Right hindlimb (tissue), 1 donor: Measurements from ENCODE around the gene MAP2K5.

ENCODE experiments used
- DNase-seq: peaks from one replicate; pipeline ENCODE4 v3.0.0-alpha.2; 2018

MAP2K5 gene

DNA sequence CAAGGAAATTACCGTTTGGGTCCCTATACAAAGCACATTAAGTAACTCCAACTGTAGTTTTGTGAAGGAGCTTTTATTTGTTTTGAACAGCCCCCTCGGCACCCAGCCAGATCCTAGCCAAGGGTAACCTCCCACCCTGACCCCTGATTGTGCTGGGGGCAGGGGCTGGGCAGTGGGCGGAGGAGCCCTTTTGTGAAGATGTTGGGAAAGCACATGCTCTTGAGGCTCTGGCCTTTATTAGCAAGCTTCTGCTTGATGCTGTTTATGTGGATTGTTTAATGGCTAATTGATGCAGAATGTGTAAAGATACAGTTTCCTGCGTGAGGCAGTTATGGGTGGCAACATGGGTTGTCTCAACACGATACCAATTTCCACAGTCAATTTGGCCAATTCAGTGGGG, 136.5 kb downstream of the MAP2K5 start:
- DNase-seq = no peak

DNA sequence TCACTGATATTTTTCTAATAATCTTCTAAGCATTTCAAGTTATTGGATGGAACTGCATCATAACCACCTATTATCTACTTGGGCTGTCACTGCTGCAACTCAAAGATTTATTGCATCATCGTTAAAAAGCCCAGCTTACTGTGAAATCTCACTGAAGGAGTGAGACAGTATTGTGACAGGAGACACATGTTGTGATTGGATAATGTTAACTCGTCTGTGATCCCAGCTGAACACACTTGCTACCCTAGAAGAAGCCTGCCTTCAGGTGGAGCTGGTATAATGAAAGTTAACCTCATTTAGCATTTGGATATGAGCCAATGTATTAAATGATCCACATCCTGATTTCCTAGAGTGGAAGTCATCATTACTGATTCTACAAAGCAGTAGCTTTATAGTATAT, 138.1 kb downstream of the MAP2K5 start:
- no peak for DNase-seq

DNA sequence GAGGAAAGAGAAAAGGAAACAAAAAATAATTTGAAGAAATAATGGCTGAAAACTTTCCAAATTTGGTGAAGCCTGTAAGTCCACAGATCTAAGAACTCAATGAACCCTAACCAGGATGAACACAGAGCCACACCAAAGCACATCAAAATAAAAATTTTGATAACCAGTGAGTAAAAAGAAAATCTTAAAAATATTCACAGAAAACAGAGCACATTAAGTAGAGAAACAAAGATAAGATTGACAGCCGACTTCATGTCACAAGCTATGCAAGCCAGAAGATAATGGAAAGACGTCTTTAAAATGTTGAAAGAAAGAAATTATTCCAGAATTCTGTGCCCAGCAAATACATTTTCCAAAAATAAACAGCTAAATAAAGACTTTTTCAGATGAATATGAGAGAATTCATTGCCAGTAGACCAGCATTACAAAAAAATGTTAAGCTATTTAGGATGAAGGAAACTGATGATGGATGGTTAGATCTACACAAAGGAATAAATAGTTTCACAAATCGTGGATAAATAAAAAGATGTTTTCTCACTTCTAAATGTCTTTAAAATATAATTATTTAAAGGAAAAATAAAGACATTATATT, 142.6 kb downstream of the MAP2K5 start:
- no peak for DNase-seq

DNA sequence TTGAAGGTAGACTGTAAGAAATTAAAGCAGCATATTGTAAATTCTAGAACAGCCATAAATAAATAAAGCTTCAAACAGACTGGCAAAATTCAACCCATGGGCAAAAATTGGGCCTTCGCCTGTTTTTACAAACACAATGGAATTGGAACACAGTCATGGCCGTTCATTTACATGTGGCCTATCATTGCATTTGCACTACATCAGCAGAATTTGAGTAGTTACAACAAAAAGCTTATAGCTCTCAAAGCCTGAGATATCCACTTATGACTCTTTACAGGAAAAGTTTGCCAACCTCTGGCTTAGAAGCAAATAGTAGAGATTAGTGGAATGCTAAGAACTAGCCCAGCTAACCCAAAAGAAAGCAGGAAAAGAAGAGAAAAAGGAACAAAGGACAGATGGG, 143.2 kb downstream of the MAP2K5 start:
- DNase-seq = no peak

DNA sequence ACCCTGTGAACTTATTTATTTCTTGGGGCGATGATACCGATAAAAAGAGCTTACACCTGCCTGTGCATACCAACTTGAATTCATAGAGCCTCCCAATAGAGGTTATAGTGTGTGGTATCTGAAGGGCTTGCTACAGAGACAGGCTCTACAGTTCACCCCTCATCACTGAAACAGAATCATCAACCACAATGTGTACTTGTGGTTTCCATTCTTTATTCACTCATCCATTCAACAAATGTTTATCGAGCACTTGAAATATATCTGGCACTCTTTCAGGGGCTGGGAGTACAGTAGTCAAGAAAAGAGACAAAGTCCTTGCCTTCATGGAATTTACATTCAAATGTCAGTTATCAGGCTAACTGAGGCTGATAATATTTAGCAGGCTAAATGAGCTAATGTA, 148.4 kb downstream of the MAP2K5 start:
- DNase-seq = no peak

DNA sequence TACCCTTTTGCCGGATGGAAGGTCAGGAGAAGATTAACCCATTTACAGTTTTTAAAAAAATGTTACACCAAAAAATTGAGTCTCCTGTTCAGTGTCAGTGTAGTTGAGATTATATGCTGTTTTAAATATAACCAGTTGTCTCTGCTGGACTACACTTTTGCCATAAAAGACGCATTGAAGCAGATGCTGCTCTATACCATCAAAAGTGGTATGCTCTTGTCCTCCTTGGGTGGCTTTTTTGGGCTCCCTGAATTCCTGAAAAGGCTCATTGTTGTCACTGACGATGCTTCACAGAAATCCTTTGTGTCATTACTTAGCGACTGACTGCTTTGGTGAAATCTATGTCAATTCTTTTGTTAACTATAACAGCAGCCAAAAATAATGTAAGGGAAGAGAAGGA, 148.9 kb downstream of the MAP2K5 start:
- DNase-seq = no peak

DNA sequence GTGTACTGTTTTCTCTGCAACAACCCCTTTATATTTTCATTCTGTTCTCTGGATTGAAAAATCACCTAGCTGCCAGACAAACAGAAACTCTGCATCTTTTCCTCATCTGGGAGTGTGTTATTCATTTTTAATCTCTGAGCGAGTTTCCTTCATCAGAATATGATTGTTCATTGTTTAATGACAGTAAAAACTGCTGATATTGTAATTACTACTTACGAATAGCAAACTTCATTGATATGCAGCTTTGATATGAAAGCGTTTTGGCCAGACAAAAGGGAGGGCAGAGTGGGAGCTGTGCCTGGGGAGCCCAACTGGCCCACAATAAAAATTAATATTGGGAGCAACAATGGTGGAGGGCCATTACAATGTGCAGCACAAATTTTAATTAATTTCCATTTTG, 150.1 kb downstream of the MAP2K5 start:
- no peak for DNase-seq

DNA sequence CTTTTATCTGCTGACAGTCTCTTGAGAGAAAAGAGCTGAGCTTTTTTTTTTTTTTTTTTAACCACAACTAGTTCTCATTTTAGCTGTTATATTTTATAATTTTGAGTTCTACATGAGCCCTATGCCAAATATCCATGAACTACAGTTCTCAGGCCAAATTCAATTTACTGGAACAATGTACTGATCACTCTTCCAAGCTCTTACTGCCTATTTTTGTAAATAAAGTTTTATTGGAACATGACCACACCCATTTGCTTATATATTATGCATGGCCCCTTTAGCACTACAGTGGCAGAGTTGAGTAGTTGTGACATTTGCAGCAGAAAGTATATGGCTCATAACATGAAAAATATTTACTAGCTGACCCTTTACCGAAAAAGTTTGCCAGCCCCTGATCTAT, 153.6 kb downstream of the MAP2K5 start:
- no peak for DNase-seq

DNA sequence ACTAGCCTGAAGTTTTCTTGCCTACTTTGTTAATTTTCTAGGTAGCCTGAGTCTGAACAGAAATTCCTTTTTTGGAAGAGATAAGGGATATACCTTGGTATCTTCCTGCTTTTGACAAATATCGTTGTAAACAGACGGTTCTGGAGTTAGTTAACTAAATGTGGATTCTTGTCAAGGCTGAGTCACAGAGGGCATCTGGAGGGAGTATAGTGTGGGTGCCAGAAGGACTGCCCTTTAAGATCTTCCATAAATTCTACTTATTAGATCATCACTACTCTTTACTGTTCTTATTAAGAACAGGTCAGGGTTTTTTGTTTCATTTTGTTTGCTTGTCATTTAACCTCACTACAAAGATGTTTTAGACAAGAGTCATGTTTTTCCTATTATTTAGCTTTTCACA, 157.5 kb downstream of the MAP2K5 start:
- no peak for DNase-seq

DNA sequence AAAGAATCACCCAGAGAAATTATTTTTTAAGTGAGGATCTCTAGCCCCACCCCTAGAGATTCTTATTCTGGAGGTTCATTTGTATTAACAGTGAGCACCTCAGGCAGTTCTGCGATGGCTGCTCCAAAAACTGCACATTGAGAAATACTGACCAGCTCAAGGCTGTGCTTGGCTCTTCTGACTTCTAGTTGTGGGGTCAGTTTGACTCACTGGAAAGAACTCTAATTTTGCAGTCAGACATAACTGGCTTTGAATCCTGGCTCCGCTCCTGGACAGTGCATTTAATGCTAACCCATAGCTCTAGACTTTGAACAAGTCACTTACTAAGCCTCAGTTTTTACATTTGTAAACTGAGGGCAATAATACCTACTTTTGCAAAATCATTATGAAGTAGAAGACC, 159.2 kb downstream of the MAP2K5 start:
- DNase-seq = no peak

DNA sequence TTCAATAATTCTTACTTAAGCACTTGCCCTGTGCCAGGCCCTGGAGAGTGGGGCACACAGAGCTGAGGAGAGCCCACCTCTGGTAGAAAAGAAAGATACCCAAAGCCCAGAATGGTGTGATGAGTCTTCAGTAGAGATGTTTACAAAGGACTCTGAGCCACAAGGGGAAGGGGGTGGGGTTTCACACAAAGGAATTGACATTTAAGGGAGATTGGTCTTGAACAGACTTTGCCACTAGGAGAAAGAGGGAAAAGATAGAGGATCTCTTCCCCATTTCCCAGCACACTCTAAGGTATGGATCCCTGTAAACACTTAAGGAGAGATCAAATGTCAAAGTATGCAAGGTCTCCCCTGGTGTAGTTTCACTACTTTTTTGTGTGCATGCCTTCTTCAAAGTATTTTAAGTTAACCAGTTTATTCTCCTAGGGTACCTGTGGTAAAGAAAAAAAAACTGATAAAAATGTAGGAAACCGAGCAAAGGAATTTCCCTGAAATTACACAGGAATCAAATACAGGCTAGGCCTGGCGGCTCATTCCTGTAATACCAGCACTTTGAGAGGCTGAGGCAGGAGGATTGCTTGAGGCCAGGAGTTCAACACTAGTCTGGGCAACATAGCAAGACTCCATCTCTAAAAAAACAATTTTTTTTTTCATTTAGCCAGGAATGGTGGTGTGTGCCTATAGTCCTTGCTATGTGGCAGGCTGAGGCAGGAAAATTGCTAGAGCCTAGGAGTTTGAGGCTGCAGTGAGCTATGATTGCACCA, 165.2 kb downstream of the MAP2K5 start:
- no peak for DNase-seq

DNA sequence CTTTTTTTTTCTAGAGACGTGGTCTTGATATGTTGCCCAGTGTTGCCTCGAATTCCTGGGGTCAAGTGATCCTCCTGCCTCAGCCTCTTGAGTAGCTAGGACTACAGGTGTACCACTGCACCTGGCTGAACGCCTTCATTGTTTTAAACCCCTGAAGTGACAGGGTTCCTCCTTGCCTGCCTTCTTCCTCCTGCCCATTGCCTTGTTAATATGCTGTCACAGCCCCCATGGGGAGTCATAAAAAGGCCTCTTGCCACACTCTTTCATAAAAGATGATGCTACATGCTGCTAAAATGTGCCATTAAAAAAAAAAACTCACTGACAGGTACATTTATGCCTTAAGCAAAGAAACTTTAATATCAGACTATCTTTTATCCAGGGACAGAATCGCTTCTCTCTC, 166.0 kb downstream of the MAP2K5 start:
- DNase-seq = no peak

DNA sequence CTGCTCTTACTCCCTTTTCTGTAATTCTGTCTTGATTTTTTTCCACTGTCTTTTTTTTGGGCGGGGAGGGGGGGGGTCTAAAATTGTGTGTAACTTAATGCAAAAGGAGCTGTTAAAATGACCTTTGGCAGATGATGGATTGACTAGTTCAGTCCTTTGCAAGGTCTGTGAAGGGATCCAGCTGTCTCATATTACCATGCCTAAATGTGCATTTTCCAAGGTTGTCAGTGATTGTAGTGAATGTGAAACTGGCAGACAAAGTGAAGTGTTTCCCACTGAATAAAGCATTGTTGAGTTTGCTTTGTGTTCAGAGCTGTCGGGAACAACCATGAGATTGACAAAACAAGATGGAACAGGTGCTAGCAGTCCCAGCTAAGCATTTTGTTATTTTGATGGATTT, 172.7 kb downstream of the MAP2K5 start:
- peak; percentile 34 for DNase-seq

DNA sequence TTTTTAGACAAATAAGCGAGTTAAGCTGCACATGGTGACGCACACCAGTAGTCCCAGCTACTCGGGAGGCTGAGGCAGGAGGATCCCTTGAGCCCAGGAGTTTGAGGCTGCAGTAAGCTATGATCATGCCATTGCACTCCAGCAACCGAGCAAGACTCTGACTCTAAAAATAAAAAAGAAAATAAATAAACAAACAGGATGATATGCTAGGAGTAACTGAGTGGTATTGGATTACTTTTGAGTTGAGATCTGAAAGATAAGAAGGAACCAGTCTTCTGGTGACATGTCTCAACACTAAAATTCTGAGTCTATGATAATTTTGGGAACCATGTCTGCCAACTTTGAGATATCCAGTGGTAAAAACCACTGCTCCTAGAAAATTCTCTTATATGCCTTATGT, 173.7 kb downstream of the MAP2K5 start:
- no peak for DNase-seq

DNA sequence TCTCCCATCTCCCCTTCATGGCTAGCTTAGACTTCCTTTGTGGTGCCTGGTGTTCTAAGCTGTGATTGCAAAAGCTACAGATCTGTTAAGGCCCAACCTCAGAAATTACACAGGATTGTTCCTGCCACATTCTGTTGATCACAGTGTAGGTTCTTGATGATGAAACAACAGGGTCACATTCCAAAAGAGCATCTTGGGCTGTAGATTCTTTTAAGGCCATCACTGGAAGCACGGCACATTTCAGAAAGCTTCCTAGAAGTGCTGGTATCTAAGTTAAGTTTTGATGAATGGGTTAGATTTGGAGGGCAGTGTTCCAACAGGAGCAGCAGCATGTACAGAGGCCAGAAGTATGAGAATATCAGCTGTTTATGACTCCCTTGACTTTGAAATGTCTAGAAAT, 175.3 kb downstream of the MAP2K5 start:
- DNase-seq = no peak

DNA sequence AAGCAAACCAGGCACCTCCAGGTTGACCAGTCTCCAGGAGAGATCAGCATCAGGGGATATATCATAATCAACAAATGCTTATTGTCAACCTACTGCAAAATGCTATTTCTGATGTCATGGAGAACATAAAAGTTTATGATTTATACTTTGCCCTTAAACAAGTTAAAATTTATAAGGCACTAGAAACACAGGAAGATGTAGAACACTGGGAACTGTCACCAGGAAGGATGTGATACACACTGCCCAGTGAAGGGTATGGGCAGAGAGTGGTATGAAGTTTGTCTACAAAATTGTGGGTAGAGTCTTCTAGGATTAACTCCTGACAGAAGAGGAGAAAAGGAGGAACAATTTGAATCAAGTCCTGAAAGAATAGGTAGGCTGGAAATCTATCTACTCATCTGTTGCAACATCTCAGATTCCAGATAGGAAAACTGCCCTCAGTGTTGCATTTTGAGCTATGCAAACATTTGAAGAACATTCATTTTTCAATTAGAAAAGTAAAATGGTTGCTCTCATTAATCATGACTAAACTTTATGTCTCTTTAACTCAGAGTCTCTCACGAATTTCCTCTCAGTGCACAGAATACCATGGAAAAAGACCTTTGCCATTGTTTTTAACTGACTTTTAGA, 176.9 kb downstream of the MAP2K5 start:
- no peak for DNase-seq

DNA sequence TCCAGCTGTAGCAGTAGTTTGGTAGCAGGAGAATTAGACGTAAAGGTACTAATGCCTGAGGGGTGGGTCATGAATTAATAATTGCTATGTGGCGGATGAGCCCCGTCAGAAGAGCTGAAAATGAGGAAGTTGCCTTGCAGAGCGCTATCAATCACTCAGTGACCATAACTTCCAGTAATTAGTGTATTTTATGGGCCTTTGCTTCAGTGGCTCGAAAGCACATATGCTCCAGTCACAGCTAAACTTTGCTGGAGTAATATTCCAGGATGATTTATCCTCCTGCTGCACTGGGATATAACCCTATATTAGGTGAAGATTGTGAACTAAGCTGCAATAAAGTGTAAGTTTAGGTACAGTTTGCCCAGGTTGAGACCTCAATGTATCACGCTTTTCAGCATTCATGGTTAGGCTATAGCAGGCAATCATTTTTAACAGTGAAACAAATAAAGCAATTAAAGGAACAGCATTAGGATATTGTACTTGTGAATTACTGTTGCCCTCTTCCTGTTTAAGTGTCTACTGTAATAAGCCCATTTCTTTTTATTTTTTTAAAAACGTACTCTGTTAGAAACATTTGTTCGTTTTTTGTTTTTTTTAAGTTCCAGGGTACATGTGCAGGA, 178.2 kb downstream of the MAP2K5 start:
- DNase-seq = no peak

DNA sequence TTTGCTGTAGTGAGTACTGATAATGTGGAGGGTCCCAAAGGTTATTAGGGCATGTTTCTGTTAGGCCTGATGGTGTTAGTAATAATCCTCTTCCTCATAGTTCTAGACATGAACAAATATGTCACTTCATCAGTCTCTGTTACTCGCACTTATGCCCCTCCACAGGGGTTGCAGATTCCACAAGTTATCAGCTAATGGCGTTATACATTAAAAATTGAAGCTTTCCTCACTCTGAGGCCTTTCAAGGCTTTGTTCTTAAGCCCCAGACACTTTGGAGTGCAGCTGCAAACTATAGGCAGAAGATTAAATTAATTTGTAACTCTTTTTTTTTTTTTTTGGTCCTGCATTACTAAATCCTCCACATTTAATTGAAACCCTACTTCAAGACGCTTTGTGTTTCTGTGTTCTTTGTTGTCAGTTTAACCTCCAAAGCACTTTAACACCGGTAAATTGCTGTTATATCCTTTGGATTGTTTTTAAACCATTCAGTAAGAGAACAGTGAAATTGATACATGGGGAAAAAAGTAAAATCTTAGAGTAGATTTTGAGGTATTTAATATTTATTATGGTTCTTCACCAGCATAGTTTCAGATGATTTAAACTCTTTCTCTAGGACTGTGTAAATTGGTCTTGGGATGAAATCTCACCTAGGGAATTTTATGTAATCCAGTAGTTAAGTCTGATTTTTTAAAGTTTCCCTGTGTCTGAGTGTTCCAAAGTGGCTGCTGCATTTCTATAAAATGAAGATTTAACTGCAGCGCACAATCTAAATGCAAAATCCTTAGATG, 179.7 kb downstream of the MAP2K5 start:
- DNase-seq = no peak

DNA sequence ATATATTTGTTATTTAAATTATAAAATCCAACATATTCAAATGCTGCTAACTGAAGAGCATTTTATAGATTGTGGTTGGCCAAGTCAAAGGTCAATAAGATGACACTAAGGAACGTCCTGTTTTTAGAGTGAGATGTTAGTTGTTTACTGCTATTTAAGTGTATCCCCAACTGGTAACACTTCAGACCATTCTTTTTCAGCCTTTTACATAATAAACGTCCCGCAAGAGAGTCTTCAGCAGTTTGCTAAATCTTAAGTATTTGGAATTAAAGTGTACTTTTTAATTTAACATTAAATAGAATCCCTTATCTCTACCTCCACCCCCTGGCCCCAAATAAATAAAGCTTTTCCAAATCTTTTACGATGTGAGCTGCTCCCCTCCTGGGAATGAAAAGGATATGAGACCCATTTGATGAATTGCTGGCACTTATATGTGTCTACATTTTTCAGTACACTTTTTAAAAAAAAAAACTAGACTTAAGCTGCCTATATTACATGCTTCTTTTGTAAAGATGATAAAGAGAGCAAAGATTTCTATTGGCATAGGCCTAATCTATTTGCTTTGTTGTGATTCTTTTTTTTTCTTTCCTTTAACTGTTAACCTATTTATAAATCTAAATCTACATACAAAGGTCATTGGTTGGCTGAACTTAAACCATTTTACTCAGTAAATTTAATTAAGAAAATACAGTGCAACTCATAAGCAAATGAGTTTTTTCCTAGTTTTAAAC, 181.0 kb downstream of the MAP2K5 start:
- DNase-seq = no peak

DNA sequence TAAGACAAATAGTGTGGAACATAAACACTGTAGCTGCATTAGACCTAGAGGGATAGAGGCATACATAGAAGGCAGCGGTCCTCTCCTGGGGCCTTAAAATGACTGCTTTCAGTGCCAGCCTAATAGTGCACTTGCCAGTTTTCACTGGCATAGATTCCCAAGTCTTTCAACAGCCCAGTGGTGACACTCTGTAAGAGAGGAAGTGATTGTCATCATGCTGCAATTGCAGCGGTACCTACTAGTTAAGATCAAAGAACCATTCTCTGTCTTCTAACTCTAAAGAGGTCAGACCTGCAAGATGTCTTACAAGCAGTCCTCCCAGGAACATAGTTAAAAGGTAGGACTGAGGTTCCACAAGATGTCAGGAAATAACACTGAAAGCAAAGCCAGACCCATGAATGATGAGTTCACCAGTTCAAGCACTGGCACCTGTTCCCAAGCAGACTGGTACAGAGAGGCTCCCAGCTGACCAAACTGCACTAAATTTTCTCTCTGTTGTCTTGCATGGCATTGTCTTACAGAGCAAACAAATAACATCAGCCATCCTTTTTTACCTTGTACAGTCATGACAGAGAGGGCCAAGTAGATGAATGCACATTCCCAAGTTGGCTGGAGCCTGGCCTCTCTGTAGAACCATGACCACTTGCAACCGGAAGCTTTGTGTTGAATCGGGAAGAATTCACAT, 182.3 kb downstream of the MAP2K5 start:
- no peak for DNase-seq

DNA sequence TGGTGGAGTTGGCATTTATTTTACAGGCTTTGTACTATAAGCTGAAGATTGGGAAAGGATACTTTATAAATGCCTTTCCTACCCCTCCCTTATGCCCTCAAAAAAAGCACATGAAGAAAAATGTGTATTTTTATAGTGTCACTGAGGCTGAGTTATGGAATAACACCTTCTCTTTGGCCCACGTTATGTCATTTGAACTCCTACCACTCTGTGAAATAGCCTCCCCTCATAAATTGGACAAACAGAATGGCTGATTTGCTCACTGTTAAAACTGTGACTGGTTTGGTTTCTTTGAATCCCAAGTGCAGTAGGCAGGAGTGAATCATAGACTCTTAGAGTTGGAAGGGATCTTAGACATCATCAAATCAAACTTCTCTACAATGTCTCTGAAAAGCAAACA, 187.6 kb downstream of the MAP2K5 start:
- DNase-seq = no peak
